Adipocyte (in vitro differentiated cells): ENCODE data around the gene BICRAL.

Experiments used
- DNase-seq: peaks from one replicate; pipeline ENCODE4 v3.0.0-alpha.2; 2015; ENCODE audit warnings: low read depth
- H3K27me3 ChIP-seq: replicated peaks from 2 replicates; pipeline ENCODE4 v1.7.0; 2013; ENCODE audit warnings: mild to moderate bottlenecking, low read length, moderate library complexity; ENCODE audit not compliant: control insufficient read depth, insufficient read depth
- H3K36me3 ChIP-seq: 2 replicates; pipeline ENCODE4 v1.7.0; 2013; ENCODE audit warnings: low read length, mild to moderate bottlenecking, moderate library complexity; ENCODE audit not compliant: control insufficient read depth, insufficient read depth, severe bottlenecking
- H3K4me1 ChIP-seq: 2 replicates; pipeline ENCODE4 v1.7.0; 2013; ENCODE audit warnings: mild to moderate bottlenecking, low read length, moderate library complexity; ENCODE audit not compliant: control insufficient read depth, insufficient read depth
- H3K4me3 ChIP-seq: 2 replicates; pipeline ENCODE4 v1.7.0; 2013; ENCODE audit warnings: mild to moderate bottlenecking, low read length, moderate library complexity
- H3K9ac ChIP-seq: 2 replicates; pipeline ENCODE4 v1.7.0; 2013; ENCODE audit warnings: mild to moderate bottlenecking, low read length, moderate library complexity
- H3K9me3 ChIP-seq: 2 replicates; pipeline ENCODE4 v1.7.0; 2013; ENCODE audit warnings: mild to moderate bottlenecking, low read length, moderate library complexity; ENCODE audit not compliant: control insufficient read depth

BICRAL gene

GRCh38 chr6:42904467-42904866 lies 122.6 kb downstream of the BICRAL start:
- DNase-seq: no peak
- no peaks in the 10 kb centered on the region for H3K9me3 ChIP-seq
- no peaks in the 10 kb centered on the region for H3K36me3 ChIP-seq

GRCh38 chr6:42907336-42907735 lies 125.5 kb downstream of the BICRAL start:
- no peak overlapping the region for H3K4me3 ChIP-seq

More at GRCh38 chr6:42904467-42904866, 122.6 kb downstream of the BICRAL start:
- H3K4me3 ChIP-seq: no peak overlapping the region
- H3K4me1 ChIP-seq: peaks cover 13% of the 10 kb centered on the region
- H3K9ac ChIP-seq: no peak overlapping the region
- no peaks in the 10 kb centered on the region for H3K27me3 ChIP-seq

DNA sequence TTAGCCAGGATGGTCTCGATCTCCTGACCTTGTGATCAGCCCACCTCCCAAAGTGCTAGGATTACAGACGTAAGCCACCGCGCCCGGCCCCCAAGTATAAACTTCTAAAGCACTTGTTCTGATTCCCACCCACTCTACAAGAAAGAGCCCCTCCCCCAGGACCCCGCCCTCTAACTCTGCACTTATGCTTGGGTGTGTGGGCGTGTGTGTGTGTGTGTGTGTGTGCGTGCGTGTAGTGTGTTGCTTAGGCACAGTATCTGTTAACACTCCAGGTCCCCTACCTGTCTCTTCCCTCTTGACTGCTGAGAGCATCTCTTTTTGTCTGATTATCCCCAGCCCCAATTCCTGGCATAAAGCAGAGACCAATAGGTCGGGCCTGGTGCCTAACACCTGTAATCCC lies 128.0 kb downstream of the BICRAL start:
- Histone ChIP-seq H3K4me1 (peaks cover 12% of the 10 kb centered on the region), H3K9me3 (no peaks in the 10 kb centered on the region), H3K4me3 (no peak overlapping the region), H3K36me3 (no peaks in the 10 kb centered on the region), H3K9ac (no peak overlapping the region), H3K27me3 (no peaks in the 10 kb centered on the region)
- no peak for DNase-seq

More at GRCh38 chr6:42907336-42907735, 125.5 kb downstream of the BICRAL start:
- H3K9ac ChIP-seq: no peak overlapping the region
- H3K27me3 ChIP-seq: no peaks in the 10 kb centered on the region
- no peaks in the 10 kb centered on the region for H3K9me3 ChIP-seq
- DNase-seq: no peak
- no peaks in the 10 kb centered on the region for H3K36me3 ChIP-seq
- H3K4me1 ChIP-seq: peaks cover 13% of the 10 kb centered on the region

DNA sequence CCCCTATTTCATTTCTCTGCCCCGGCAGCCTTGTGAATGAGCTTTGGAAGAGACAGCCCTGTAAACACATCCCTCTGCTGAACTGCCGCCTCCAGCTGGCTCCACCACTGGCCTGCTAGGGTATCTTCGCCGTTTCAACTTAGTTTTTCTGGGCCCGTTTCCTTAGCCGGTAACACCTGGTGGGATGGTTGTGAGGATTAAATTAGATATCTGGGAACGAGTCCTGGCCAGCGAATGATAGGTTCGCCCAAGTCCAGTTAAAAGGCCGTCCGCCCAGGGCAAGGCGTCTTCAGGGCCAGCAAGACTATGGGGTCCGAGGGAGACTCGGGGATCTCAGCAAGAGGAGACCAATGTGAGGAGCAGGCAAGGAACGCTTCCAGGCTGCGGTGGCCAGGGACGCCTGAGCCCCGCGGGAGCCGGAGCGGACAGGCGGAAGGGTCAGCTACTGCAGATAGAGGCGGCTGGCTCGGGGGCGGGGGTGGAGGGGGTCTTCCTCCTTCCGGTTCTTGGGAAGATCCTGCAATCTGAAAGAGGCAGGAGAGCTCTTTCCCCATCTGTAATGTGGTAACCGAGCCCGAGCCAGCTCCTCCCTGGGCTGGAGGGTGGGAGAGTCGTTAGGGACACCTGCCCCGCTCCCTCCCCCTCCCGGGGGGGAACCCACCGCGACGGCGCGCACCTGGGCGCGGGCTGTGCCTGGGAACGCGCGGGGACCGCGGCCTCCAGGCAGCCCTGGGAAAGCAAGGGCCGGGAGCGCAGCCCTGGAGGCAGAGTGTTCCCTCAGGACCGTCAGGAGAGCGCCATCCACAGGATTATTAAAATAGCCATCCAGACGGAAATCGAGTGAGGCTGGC lies 129.5 kb downstream of the BICRAL start:
- no peaks in the 10 kb centered on the region for H3K27me3 ChIP-seq
- no peak overlapping the region for H3K9ac ChIP-seq
- no peaks in the 10 kb centered on the region for H3K36me3 ChIP-seq
- DNase-seq: no peak
- H3K4me3 ChIP-seq: no peak overlapping the region
- H3K9me3 ChIP-seq: no peaks in the 10 kb centered on the region
- no peaks in the 10 kb centered on the region for H3K4me1 ChIP-seq

GRCh38 chr6:42914546-42914945 lies 132.7 kb downstream of the BICRAL start:
- peaks cover 1% of the 10 kb centered on the region for H3K4me1 ChIP-seq
- no peak overlapping the region for H3K4me3 ChIP-seq
- no peak for DNase-seq
- no peaks in the 10 kb centered on the region for H3K36me3 ChIP-seq
- H3K27me3 ChIP-seq: no peaks in the 10 kb centered on the region
- no peak overlapping the region for H3K9ac ChIP-seq
- no peaks in the 10 kb centered on the region for H3K9me3 ChIP-seq

DNA sequence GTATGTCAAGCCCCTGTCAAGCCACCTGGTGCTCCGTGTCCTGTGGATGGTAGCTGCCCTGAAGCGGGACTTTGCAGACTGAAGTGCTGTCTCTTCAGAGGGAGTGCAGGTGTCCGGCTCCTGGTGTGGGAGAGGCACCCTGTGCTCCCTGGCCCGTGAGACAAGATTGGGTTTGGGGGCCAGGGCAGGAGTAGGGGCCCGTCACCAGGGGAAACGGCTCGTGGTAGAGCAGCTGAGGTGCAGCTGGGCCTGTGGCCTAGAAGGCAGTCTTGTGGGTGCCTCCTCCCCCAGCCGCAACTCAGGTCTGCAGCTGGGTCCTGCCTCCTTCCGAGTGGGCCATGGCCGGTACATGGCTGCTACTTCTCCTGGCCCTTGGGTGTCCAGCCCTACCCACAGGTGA lies 133.9 kb downstream of the BICRAL start, which contains the start of gene PTCRA:
Gene PTCRA (plus strand): TSS at position 322 of the 400 bp plus-strand sequence. CDS start 17 bp downstream, at position 339.
- Histone ChIP-seq H3K9ac (no peak within 1 kb of the TSS), H3K36me3 (no peaks in the 10 kb centered on the region), H3K27me3 (no peaks in the 10 kb centered on the region), H3K9me3 (no peaks in the 10 kb centered on the region), H3K4me1 (peaks cover 5% of the 10 kb centered on the region), H3K4me3 (no peak within 1 kb of the TSS)
- no peak for DNase-seq

- H3K27me3 ChIP-seq: no peaks in the 10 kb centered on the region
- H3K4me1 ChIP-seq: peaks cover 5% of the 10 kb centered on the region
- no peak overlapping the region for H3K9ac ChIP-seq
- H3K4me3 ChIP-seq: no peak overlapping the region
- no peaks in the 10 kb centered on the region for H3K36me3 ChIP-seq
- DNase-seq: no peak
- H3K9me3 ChIP-seq: no peaks in the 10 kb centered on the region
Measured at GRCh38 chr6:42916288-42916687, 134.4 kb downstream of the BICRAL start.
